ENCODE measurements around the gene THOC1. TPM values are rescaled to one million over a fixed set of nuclear protein-coding genes. Genes with fewer than 3 reads are reported as not detected.

Gene THOC1
- total RNA-seq, 1 donor from 2014 or later: 12.4 TPM

DNA sequence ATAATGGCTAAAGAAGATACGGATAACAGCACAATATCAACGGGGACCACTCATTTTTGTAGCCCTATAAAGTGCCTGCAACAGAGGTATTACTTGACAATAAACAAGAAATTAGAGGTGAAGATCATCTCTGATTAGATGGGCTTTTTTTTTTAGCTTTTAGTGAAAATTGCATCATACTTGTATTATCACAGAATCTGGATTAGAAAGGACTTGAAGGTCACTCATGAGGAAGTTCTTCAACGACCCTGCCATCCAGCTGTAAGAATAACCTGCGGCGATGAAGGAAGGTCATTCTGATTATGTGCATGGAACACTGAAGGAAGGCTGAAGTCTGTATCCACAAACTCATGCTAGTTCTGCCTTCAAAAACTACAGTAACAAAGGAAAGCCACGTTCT lies 40.5 kb downstream of the THOC1 start:
- ATAC-seq: no peak
- intact Hi-C loops (cut with micrococcal nuclease): no loop called here
- DNase-seq: no peak

GRCh38 chr18:225745-226144 lies 42.1 kb downstream of the THOC1 start:
- intact Hi-C loops (cut with micrococcal nuclease): no loop called here
- ATAC-seq: no peak
- no peak for DNase-seq

DNA sequence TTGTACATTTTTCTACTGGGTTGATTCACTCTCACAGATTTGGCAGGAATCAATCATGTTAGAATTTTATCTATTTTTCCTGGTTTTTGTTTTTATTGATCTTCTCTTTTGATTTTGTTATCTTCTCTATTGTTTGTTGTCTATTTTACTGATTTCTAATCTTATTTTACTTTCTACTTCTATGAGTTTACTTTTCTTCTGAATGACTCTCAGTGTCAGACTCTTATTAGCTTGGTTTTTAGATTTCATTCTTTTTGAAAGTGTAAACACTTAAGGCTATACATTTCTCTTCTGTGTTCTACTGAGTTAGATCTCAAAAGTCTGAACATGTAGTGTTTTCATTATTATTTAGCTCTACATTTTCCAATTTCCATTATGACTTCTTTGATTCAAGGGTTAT lies 47.1 kb downstream of the THOC1 start:
- intact Hi-C loops (cut with micrococcal nuclease): no loop called here
- DNase-seq (no peak), ATAC-seq (no peak)

DNA sequence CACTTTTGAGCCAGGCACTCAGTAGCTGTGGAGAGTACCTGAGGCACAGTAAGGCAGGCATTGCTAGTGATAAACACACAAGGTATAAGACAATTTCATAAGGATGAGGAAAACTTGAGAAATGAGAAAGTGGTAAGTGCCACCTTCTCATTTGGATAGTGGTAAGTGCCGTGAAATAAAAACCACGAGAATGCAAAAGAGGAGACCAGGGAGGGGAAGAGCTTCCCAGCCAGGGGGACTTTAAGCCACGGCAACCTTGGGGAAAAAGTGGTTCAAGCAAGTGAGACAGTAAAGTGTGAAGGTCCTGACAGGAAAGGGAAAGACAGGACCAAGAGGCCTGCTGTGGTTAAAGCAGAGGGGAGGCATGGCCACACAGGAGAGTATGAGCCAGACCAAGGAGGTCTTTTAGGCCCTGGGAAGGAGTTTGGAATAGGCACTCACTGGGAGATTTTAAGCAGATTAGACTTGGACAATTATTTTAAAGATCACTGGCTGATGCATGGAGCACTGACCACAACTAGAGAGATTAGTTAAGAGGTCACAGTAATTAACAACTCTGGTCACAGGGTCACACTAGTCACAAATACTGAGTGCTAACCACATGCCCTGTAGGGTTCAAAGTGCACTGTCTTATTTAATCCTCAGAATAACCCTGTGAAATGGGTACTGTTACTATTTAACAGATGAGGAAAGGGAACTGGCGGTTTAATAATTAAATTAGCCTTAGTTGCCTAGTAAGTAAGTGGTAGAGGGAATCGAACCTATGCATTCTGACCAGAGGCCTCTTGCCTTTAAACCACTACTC lies 50.1 kb downstream of the THOC1 start:
- no peak for ATAC-seq
- no peak for DNase-seq
- intact Hi-C loops (cut with micrococcal nuclease): no loop called here

DNA sequence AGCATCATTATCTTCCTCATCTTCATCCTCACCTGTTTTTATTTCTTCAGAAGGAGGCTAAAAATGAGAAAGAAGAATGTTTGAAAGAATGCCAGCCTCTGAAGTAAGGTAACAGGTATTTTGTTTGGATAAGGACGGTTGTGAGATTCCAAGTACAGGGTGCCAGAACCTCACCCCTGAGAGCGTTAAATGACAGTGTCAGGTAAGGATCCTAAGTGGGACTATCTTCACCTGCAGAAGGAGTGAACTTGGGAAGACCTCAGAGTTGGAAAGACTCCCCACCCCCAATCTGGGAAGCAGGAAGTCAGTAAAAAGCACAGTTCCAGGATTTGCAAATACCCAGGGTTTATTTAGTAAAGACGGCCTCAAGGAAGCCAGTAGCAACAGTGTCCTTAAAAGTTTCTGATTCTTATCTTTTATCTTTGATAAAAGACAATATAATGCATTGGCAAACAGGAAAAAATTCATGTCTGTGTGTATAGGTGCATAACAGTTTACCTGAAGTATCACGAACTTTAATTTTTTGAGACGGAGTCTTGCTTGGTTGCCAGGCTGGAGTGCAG lies 52.3 kb downstream of the THOC1 start:
- DNase-seq (no peak), ATAC-seq (no peak)
- intact Hi-C loops (cut with micrococcal nuclease): no loop called here

GRCh38 chr18:213966-214365 lies 53.9 kb downstream of the THOC1 start:
- intact Hi-C loops (cut with micrococcal nuclease): no loop called here
- ATAC-seq (no peak), DNase-seq (no peak)

DNA sequence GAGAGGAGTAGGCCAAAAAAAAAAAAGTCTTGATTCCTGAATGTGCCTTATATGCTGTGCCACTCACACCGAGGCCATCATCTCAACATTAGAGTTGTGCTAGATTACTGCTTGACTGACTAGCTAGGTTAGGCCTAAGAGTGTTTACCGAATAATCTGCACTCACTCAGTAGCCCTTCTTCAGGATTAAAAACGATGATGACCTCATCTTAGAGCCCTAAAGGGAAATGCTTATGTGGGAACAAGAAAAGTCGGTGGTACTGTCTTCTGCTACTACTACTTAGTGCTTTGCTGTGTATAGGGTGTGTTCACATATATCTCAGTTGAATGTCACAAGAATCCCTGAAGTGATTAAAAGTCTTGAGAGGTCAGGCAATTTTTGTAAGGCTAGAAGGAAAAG lies 54.3 kb downstream of the THOC1 start:
- intact Hi-C loops (cut with micrococcal nuclease): no loop called here
- ATAC-seq (no peak), DNase-seq (no peak)

DNA sequence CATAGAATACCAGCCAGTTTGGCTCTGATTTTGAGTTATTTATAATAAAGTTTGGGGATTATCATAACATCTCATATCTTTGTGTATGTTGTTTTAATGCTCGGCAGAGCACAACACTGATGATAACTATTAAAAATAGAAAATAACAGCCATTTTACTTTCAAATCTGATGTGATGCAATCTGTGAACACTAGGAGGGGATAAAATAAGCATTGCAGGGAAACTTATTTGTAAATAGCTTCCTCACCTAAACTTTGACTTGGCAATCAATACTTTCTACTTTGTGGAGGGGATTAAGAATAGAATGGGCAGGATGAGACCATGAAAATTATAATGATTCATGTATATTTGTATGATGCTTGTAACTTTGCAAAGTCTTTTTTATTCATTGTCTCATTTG lies 55.1 kb downstream of the THOC1 start:
- no peak for ATAC-seq
- intact Hi-C loops (cut with micrococcal nuclease): no loop called here

GRCh38 chr18:211582-211981 lies 56.3 kb downstream of the THOC1 start:
- ATAC-seq (no peak), DNase-seq (no peak)
- intact Hi-C loops (cut with micrococcal nuclease): no loop called here

More for the DNA sequence above, 55.1 kb downstream of the THOC1 start:
- DNase-seq: no peak

- ATAC-seq: no peak
- intact Hi-C loops (cut with micrococcal nuclease): no loop called here
Measured at GRCh38 chr18:210733-211132, 57.1 kb downstream of the THOC1 start.

GRCh38 chr18:210075-210474 lies 57.8 kb downstream of the THOC1 start:
- ATAC-seq (no peak), DNase-seq (no peak)
- intact Hi-C loops (cut with micrococcal nuclease): no loop called here

More at GRCh38 chr18:210733-211132, 57.1 kb downstream of the THOC1 start:
- DNase-seq: no peak

GRCh38 chr18:199768-200167 lies 68.1 kb downstream of the THOC1 start:
- DNase-seq: no peak
- intact Hi-C loops (cut with micrococcal nuclease): no loop called here
- ATAC-seq: no peak

- intact Hi-C loops (cut with micrococcal nuclease): no loop called here
- ATAC-seq: no peak
- DNase-seq: no peak
Measured at GRCh38 chr18:199214-199613, 68.6 kb downstream of the THOC1 start.

- intact Hi-C loops (cut with micrococcal nuclease): no loop called here
- ATAC-seq: no peak
- DNase-seq: no peak
Measured at GRCh38 chr18:195651-196050, 72.2 kb downstream of the THOC1 start.

GRCh38 chr18:192801-193200 lies 75.0 kb downstream of the THOC1 start:
- DNase-seq (no peak), ATAC-seq (no peak)
- intact Hi-C loops (cut with micrococcal nuclease): no loop called here

DNA sequence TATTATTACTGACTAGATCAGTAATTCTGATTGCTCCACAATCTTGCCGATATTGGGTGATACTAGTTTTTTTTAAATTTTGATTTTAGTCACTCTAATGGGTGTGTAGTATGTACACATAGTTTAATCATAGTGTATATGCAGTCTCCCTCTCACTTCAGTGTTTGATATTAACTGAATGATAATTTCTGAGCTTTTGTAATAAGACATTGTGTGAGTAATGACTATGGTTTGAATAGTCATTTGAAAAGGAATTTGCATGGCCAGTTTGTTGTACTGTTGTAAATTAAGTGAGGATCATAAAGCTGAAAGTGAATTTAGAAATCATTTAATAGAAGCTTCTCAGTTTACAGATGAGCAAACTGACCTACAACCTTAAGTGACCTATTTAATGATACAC lies 76.1 kb downstream of the THOC1 start:
- no peak for DNase-seq
- intact Hi-C loops (cut with micrococcal nuclease): no loop called here
- no peak for ATAC-seq

- no peak for ATAC-seq
- intact Hi-C loops (cut with micrococcal nuclease): no loop called here
- no peak for DNase-seq
Measured at GRCh38 chr18:189254-189653, 78.6 kb downstream of the THOC1 start.

- intact Hi-C loops (cut with micrococcal nuclease): no loop called here
- ATAC-seq (peak; percentile 45), DNase-seq (no peak)
Measured at GRCh38 chr18:183769-184168, 84.1 kb downstream of the THOC1 start.

GRCh38 chr18:181711-182110 lies 86.1 kb downstream of the THOC1 start:
- intact Hi-C loops (cut with micrococcal nuclease): no loop called here
- ATAC-seq (no peak), DNase-seq (no peak)

DNA sequence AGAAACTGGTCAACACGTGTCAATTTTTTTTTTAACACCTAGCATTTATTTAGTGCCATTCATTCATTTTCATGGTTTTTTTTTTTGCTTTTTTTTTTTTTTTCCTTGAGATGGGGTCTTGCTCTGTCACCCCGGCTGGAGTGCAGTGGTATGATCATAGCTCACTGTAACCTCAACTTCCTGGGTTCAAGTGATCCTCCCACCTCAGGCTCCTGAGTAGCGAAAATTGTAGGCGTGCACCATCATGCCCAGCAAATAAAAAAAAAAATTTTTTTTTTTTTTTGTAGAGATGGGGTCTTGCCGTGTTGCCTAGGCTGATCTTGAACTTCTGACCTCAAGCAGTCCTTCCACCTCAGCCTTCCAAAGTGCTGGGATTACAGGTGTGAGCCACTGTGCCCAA lies 88.3 kb downstream of the THOC1 start:
- intact Hi-C loops (cut with micrococcal nuclease): no loop called here
- no peak for DNase-seq
- ATAC-seq: no peak

DNA sequence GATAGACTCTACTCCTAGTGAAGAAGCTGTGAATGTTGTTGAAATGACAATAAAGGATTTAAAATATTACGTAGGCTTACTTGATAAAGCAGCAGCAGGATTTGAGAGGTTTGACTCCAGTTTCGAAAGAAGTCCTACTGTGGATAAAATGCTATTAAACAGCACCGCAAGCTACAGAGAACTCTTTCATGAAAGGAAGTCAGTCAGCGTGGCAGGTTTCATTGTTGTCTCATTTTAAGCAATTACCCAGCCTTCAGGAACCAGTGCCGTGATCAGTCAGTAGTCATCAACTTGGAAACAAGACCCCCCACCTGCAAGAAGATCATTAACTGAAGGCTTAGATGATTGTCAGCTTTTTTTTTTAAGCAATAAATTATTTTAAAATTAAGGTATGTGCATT lies 95.5 kb downstream of the THOC1 start:
- intact Hi-C loops (cut with micrococcal nuclease): no loop called here
- ATAC-seq: no peak

More for the DNA sequence above, 95.5 kb downstream of the THOC1 start:
- no peak for DNase-seq

Measured in left ventricle myocardium superior (tissue), 1 donor.